UCSD-AML1 (cell line): ENCODE data around the gene PALM2AKAP2.

Experiments
- DNase-seq: peaks from one replicate; lab custom pipeline; 2025; ENCODE audit not compliant: unreplicated experiment; lab: John Stamatoyannopoulos, UW

Gene PALM2AKAP2

DNA sequence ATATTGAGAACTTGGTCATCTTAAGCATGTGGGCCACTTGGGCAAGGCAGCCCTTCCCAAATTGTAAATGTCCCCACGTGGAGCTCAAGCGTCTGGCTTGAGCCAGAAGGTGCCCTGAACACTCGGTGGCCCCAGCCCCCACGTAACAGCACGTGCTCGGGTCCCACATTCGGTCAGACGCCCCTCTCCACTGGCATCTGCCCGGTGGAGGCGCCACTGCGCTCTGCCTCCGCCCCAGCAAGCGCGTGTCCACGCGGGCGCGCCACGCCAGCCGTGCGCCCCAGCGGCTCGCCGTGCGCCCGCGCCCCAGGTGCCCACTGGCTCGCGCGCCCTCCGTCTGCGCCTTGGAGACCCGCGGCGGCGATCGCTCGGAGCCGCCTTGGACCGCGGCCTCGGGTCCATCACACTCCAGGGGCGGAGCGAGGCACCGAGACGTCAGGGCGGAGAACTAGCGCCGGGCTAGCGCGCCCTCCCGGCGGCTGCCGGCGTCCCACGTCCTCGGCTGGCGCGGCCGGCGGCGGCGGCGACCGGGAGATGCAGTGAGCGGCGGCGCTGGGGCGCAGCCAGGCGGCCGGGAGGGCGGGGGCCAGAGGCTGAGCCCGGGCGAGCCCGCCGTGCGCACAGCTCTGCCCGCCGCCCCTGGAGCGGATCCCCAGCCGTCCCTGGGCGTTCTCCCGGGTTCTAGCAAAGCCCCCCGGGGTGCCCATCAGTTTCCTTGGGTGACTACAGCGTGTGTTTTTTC, at the start of gene PALM2AKAP2:
Gene PALM2AKAP2, plus strand, starts transcription at position 488 of the 742 bp plus-strand sequence. CDS start 291 bp downstream, outside the sequence.
- DNase-seq: no peak

DNA sequence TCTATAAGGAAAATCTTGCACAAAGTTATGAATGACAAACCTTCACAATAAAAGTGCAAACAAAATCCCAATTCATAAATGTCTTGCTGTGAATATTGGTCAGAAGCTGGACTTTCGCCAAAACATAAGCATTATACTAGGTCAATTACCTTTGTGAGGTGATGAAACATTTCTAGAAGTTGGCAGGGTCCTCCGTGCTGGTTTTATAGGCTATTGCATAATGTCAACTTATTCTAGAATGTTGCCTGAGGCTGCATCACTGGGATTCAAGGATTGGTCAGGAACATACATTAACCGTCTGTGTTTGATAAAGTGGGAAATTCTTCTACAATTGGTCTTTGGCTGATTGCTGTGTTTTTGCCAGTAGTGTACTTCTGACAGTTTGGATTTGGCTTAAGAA, 49.8 kb upstream of the PALM2AKAP2 start:
- no peak for DNase-seq

DNA sequence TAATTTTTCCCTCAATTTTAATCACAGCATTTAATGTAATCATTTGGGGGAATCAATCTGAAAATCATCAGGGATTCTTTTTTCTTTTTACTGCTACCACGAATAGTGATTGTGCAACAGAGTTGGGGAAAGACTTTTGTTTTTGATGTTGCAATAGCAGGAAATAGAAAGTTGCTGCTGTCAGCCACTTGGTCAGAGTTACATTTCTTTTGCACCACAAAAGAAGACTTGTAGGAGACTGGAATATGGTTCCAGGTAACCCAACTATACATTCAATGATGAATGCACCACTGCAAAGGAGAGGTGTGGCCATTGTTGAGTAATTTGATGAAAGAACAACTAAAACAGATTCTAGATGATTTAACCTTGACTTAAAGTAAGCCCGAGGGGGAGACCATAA, 46.3 kb upstream of the PALM2AKAP2 start:
- DNase-seq: no peak

DNA sequence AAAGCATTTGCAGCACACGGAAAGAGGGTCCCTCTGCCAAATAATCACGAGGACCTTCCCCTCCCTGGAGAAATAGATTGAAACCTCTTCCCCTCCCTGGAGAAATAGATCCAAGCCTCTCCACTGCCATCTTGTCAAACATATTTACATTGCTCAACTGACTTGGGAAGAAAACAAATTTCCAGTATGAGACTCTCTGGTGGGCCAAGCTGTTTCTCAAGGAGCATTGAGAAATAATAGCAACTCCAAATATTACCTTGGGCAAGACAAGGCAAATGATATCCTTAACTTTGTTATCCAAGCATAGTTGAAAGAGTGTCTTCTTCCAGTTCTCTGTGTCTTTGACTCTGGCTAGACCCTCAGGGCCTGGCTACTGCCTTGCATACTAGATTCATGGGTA, 45.2 kb upstream of the PALM2AKAP2 start:
- DNase-seq: no peak

DNA sequence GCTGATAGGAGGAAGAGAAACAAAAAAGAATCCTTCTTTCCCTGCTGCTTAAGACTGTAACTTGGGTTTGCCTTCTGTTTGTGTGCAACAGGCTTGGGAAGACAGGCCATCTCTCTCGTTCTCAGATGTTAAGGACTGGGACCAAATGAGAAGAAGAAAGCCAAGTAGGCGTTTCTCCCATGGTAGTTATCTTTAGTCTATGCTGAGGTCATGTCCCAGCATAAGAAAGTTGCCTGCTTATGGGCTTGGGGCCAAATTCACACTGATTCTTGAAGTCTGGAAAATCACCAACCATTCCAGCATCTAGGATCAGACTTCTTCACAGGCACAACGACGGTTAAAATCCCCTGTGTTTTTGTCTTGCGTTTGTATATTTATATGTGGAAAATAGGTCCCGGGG, 44.2 kb upstream of the PALM2AKAP2 start:
- no peak for DNase-seq

DNA sequence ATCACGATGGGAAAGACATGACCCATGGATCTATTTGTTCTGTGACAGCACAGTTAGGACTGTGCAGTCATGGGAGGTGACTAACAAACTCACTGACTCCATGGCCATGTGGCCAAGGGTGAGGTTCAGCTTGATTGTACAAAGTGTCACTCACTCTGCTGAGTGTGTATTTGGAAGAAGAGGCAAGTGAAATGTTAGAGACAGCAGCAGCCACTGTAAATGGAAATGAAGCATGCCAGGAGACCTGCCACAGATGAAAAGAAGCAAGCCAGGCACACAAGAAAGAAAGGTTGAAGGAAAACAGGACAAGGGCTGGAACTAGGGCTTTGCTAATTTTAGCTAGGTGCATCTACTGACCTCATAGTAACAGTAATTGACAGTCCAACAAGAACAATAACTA, 42.7 kb upstream of the PALM2AKAP2 start:
- no peak for DNase-seq

DNA sequence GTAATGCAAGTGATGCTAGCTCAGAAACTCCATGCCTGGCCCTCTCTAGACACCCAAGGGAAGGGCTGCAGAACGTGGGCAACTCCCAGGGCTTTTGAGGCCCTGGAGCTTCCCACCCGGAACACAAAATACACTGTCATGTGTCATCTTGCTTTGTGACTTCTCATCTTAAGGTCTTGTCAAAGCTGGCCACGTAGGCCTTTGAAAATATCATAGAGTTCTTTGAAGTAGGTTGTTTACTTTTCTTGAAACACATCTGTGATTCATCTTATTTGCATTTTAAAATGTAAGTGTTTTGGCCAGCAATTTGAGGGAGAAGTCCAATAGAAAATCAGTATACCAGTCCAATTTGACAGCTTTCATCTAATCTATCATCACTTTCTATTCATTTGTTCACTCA, 40.2 kb upstream of the PALM2AKAP2 start:
- DNase-seq: no peak

DNA sequence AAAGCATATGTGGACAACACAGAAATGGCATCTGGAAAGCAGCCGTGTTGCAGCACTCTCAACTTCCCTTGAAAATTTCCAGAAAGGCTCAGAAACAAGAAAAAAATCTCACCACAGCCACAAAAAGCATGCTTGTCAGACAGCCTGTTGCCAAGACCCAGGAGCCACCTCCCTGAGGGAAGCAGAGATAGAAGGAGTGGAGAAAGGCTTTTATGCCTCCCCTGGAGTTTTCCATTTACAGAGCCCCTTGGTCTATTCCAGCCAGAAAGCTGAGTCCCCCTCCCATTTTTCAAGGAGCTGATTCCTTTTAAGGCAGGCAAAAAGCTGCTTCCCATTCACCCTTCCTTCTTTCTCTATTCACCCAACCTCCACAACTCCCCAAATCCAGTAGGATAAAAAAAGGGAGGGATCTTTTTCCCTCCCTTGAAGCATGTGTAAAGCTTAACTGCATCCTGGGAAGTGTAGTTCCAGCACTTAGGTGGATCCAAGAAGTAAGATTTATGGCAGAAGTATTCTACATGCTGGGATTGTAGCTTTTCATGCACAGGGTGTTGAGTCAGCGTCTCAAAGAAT, 37.1 kb upstream of the PALM2AKAP2 start:
- DNase-seq: no peak

DNA sequence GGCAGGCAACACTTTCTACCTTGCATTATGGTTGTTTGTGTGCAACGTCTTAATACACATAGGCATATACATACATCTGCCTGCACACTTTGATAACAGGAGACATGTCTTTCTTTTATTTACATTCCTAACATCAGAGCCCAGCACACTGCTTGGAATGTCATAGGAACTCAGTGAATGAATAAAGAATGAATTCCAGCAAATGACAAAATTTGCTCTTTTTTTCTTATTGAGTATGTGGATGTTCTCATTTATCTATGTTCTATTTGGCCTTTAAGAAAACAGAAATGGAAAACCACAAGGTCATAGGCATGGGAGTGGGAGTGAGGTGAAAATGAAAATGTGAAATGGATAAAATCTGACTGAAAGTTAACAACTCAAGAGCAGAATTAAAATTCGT, 36.3 kb upstream of the PALM2AKAP2 start:
- no peak for DNase-seq

DNA sequence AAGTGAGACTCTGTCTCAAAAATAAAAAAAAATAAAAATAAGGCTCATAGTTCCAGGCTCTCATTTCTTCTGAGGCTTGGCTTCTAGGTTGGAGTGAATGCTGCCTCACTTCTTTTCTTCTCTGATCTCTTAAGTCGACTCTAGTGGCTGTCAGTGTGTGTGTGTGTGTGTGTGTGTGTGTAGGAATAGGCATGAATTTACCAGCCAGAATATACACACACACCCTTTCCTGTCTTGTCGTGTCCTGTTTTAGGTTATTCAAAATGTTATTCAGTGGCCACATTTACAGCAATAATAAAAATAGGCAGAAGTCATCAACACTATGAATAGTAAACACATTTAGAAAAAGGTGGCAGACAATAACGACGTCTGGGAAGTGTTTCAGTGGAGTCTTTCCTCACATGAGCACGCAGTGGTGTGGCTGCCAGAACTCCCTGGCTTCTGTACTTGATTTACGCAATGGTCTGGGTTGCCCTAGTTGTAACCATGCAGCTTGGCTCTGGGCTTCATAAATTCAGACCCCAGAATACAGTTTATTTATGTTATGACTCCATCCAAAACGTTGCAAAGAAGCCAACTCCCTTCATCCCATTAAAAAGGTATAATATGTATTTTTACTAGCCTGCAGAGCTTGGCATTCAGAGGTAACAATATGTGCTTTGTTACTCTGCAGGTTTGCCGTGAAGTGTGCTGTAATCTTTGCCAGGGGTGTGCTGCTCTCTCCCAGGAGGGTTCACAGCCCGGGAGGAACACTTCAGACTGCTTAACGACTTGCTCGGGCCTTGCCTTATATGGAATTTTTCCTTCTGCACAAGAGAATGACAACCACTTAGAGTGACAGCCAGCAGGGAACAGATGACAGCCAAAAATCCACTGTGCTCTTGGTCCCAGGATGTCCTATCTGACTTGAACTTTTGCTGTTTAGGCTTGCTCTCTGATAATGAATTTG, 34.4 kb upstream of the PALM2AKAP2 start:
- no peak for DNase-seq

DNA sequence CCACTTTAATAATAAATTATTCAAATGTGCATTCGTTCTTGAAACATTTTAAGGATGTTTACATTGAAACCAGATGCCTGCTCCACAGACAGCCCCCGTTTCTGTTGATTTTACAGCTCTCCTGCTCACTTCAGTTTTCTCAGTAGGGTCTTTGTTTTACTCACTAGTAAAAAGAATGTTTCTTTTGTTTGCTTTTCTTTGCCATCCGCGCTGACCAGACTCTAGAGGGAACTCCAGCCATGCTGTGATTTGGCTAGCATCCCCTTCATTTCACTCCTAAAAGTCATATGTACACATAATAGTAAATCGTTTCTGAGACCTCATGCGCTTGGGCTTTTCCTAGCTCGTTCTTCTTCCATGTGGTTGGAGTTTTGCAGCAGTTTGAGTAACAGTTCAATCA, 28.7 kb upstream of the PALM2AKAP2 start:
- no peak for DNase-seq

DNA sequence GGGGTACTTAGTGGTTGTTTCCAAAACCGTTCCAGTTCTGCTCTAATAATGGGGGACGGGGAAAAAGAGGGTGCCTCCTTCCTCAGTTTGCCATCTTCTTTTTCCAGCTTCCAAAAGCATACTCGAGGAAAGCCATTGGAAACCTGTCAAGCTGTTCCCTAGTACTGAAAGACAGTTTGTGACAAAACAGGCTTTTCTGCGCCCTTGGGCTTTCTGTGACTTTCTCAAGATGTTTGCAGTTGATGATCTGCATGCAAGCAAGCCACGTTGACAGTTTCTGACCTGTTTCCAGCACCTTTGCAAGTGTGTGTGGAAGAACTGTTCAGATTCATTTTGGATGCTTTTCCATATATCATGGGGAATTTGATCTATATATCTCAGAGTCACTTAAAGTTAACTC, 26.7 kb upstream of the PALM2AKAP2 start:
- DNase-seq: no peak

DNA sequence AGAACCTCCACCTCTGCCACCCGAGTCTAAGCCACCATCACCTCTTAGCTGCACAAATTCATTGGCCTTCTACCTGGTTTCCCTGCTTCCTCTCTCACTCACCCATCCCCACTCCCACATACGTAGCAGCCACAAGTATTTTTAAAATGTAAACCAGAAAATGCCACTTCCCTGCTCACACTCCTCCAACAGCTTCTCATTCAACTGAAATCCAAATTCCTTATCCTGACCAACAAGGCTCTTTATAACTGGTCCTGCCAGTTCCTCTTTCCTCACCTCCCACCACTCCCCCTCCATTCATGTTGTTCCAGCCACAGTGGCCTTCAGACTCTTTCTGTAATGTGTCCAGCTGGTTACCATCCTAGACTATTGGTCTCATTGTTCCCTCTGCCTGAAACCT, 25.0 kb upstream of the PALM2AKAP2 start:
- no peak for DNase-seq

DNA sequence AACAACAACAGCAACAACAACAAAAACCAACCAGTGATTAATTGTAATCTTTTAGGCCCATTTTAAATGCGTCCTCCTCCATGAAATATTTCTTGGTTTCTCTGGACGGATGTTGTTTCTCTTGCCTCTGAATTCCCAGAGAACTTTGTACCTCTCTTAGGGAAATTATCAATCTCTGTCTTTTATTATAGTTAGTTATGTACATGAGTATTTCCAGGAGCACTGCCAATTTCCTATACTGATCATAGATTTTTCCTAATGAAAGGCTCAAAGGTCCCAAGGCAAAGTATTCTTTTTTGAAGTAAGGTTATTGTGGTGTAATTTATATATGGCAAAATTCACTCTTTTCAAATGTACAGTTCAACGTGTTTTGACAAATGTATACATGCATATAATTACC, 20.4 kb upstream of the PALM2AKAP2 start:
- no peak for DNase-seq

DNA sequence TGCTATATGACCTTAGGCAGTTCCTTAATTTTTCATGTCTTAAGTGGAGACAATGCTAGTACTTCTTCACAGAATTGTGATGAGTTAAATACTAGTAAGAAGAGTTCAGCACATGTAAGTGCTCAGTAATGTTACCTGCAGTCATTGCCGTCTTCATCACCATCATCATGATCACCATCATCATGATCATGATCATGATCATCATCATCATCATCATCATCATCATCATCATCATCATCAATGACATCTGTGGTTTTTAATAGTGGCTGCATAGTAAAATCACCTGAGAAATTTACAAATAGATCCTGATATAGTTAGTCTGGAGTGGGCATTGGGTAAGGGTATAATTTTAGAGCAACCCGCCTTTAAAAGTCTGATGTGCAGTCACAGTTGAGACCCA, 14.7 kb upstream of the PALM2AKAP2 start:
- DNase-seq: no peak

DNA sequence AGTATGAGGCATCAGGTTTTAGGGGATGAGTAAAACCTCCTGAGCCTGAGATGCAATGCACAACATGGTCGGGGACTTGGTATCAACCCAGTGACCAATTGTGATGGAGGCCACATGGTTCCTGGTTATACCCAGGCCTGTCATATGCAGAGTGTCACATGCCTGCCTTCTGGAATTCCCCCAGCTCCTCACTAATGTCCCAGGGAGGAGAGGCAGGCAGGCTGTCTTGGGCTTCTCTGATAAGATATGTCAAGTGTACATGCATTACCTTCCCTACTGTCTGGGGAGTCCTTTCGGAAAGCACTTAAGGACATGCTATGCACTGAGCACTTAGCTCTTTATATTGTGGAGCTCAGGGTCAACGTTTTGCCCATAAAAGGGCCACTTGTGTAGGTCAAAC, 14.2 kb upstream of the PALM2AKAP2 start:
- DNase-seq: no peak

DNA sequence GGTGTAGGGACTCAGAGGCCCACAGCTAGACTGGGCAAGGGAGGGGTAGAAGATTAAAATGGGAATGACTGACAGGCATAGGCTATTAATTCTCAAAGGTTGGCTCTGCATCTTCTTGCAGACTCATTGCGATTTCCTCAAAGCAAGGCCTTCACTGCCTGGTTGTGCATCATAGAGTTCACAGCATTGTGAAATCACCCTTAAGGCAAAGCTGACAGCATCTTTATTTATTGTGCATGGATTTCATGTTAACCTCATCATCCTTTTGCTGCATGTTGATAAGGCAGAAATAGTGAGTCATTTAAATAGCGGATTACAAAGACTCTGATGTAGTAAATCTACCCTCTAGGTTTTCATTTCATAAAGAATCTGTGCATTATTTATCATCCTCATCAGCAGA, 13.6 kb upstream of the PALM2AKAP2 start:
- no peak for DNase-seq

DNA sequence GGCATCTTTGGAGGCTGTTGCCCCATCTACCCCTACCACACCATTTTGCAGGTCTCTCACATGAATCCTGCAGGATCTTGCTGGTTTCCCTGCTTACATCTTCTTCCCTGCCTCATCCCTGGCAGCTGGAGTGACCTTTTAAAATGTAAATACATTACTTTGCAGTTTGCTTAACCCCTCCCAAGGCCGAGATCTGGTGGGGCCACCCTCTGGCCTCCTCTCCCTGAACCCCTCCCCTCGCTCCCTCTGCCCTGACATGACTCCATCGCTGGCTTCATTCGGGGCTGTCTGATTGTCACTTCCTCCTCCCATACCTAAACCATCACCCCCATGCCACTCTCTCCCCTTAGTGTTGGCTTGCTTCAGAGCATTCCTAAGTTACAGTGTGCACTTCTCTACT, 12.6 kb upstream of the PALM2AKAP2 start:
- no peak for DNase-seq

DNA sequence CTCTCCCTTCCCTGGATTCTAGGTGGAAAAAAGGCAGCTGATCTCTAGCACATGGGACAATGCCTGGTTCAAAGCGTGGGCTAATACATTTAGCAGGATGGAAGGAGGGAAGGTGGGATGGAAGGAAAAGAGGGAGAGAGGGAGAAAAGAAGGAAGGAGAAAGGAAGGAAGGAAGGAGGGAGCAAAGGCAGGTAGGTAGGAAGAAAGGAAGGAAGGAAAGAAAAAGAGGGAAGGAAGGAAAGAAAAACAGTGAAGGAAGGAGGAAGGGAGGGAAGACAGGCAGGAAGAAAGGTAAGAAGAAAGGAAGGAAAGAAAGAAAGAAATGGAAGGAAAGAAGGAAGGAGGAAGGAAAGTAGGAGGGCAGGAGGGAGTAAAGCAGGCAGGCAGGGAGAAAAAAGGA, 12.2 kb upstream of the PALM2AKAP2 start:
- no peak for DNase-seq

DNA sequence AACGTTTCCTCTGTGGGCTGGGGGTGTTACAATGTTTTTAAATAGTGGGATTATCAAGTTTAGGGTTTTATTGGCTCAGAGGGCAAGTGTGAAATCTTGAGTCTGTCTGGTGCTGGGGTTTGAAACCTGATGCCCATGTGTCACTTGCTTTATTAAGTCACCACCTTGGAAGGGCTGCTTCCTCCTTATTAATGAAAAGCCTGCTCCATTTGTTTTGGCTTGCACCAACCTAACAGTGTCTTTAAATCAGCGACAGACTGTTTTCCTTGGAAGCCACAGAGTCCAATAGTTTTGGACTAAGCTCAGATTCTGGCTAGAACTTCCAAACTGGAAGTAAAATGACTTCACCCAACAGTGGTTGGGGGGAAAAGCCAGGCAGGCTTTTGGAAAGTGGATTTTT, 10.7 kb upstream of the PALM2AKAP2 start:
- no peak for DNase-seq

DNA sequence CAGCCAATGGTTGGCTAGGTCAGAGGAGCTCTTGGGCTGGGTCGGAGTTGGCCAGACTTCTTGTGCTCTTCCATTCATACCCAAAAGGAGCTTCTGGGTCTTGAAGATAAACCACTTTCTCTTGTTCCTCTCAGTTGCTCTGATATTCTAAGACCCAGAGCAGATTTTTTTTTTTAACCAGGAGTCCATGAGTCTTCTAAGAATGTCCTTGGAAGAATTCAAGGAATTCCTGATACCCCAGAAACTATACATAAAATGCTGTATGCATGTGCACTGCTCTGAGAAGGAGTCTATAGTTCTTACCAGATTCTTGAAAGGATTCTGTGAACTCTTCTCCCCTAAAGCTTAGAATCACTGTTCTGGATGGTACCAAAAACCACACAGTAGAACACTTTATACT, 9.9 kb upstream of the PALM2AKAP2 start:
- DNase-seq: no peak

DNA sequence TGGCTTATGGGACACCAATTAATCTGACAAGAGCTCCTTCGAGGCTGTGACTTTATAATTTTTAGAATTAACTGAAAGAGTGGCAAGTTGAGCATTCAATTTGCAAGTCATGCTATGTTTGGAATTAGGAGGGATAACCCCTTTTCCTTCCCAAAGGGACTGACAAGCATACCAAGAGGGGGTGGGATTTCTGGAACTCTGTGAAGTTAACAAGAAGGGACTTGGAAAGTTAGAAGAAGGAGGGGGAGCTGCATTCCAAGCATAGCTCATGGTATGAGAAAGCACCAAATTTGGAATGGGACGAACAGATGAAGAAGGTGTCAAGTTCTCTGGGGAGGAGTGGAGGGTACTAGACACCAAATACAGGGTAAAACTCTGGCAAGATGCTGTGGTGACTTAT, 8.9 kb upstream of the PALM2AKAP2 start:
- DNase-seq: no peak
